ENCODE data around the gene PRSS33.

Gene PRSS33

DNA sequence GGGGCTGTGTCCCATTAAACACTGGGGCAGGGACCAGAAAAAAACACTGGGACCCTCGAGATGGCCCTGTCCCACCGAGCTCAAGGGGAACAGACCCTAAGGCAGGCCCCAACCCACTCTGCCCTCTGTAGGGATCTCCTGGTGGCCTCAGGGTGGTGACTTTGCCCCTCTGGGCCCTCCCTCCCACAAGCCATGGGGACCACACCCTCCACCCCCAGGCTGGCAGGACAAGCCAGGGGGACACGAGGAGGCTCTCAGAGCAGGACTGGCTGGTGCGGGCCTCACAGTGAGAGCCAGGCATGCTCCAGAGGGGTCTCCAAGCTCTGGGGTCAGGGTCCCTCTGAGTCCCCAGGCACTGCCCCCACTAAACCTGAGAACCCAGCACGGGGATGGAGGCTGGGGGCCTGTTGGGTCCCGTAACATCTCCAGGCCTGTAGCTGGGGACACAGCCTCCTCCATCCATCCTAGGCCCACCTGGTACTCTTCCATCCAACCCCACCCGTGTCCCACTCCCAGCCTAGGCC lies 49.4 kb downstream of the PRSS33 start:
- DNase-seq: no peak

DNA sequence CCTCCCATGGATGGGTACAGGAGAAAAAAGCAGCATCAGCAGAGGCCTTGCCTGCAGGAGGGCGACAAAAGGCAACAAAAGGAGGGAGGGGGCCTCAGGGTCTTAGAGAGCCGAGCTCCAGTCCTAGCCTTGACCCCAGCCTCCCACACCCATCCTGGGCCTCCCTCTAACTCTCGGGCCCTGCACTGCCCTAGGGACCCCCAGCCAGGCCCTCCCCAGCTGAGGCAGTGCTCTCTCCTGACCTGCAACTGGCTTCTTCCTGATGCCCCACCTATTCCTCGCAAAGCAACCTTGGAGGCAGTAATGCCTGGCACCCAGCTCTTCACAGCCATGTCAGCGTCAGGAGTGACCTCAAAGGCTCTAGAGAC lies 50.1 kb downstream of the PRSS33 start:
- DNase-seq: no peak

DNA sequence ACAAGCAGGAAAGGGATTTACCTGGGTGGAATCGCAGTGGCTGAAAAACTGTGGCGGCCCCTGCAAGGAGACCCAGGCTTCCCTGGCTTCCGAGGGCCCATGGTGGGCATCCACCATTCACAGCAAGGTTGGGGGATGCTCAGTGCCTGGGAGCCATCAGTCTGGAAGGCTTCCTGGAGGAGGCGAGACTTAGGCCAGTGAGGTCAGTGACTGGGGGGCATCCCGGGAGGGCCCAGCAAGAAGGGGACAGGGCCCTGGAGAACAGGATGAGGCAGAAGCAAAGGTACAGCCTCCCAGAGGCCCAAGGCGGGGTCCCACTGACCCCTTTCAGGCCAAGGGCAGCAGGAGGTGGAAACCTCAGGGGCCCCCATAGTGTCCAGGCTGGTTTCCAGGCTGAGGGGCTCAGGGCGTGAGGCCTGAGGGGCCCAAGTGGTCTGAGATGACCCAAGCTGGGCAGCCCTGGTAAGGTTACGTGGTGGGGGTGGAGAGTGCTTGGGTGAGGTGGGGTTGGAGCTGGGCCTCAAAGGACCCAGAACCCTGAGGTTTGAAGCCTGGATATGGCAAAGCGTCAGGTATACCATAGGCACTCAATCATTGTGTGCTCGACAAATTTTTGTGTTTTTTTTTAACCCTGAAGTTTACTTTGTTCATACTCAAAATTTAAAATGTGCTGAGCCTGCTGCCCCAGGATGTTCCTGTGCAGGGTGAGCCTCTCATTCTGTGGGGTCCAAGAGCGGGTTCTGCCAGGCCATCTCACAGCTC lies 50.7 kb downstream of the PRSS33 start:
- DNase-seq: no peak

DNA sequence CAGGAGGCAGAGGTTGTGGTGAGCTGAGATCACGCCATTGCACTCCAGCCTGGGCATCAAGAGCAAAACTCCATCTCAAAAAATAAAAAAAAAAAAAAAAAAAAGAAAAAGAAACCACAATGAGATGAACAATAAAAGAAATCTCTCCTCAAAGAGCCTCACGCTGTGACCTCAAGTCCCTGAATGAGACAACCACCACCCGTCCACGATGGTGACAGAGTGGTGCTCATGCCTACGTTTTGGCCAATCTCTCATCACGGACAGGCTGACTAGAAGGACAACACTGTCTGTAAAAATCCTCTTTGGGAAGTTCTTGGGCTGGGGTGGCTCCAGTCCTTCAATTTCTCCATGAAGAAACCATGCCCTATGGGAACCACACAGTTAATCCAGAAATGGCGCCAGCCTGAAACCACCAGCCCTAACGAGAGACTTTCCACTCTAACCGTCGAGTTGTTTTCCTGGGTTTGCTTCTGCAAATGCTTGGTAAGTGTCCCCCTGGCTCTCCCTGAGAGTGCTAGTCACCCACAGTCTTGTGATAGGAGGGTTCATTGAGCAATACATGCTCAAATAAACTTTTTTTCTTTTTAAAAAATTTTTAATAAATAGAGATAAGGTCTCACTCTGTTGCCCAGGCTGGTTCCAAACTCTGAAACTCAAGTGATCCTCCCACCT lies 52.4 kb downstream of the PRSS33 start:
- DNase-seq: no peak
